ENCODE results near the gene DNHD1.
A peak's percentile ranks its signal among the peaks of the same experiment; 100 is the strongest.

Gene DNHD1

DNA sequence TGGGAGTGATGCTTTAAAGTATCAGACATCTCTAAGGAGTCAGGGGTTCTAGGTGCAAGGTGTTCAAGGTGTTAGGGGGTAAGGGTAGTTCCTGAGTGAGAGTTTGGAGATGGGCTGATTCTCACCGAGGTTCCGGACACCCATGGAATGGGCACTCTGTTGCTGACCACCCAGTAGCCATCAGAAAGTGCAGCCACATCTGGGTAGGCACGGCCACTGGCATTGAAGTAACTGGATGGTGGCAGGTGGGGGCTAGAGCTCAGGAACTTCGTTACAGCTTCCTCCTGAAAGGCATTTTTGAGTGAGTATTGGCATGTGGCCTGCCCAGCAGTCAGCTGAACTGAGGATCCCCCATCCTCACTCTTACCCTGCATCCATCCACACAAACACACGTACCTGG is 118.0 kb downstream of the DNHD1 start:
- ChIA-PET POLR2A (no interaction called here), CTCF (interaction anchor here (1.5 kb wide), 1 partner anchor 69 kb away, joined by 9 read pairs; the partner anchor contains the start of gene MRPL17)
- DNase-seq (ENCODE audit: low read depth, low spot score) = no peak
- TF ChIP-seq, protein P1, sequence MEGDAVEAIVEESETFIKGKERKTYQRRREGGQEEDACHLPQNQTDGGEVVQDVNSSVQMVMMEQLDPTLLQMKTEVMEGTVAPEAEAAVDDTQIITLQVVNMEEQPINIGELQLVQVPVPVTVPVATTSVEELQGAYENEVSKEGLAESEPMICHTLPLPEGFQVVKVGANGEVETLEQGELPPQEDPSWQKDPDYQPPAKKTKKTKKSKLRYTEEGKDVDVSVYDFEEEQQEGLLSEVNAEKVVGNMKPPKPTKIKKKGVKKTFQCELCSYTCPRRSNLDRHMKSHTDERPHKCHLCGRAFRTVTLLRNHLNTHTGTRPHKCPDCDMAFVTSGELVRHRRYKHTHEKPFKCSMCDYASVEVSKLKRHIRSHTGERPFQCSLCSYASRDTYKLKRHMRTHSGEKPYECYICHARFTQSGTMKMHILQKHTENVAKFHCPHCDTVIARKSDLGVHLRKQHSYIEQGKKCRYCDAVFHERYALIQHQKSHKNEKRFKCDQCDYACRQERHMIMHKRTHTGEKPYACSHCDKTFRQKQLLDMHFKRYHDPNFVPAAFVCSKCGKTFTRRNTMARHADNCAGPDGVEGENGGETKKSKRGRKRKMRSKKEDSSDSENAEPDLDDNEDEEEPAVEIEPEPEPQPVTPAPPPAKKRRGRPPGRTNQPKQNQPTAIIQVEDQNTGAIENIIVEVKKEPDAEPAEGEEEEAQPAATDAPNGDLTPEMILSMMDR (IDR thresholded peaks at IDR 0.05; ENCODE audit: insufficient read depth, low read length, missing control alignments) = no peak
- no peak overlapping the region for H3K4me3 ChIP-seq (ENCODE audit: low read depth, low read length)

DNA sequence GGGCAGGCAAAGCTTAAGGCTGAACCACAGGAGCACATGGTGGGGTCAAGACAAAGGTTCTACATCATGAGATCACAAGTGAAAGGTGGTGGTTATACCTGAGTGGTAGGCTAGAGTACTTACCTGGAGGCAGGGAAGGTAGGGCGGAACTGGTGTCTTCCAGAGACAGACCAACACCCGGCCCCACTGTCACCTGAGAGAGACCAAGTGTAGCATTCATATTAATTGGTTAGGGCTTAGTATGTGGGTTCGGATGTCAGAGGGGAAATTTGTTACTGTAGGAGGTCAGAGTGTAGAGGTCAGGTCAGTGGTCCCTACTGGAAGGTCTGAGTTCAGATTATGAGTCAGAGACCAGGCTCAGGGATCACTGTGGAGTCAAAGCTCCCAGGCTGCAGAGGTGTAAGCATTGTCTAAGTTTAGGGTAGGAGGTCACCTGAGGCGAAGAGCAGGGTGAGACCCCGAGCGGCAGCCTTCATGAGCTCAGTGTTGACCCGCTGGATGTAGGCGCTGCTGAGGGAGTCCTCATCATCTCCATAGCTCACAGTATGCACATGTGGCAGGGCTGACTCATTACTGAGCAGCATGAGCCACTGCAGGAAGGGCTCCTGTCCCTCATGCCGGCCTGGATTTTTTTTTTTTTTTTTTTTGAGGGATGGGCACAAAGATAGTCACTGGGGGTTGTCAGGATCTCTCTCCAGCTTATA is 119.0 kb downstream of the DNHD1 start:
- H3K4me3 ChIP-seq (ENCODE audit: low read depth, low read length) = no peak overlapping the region
- POLR2A ChIA-PET = interaction anchor here (0.6 kb wide), 1 partner anchor 8 kb away, joined by 4 read pairs; no protein-coding TSS in a partner anchor
- CTCF ChIA-PET = interaction anchor here (1.1 to 4.0 kb wide), 4 partner anchors 68 to 252 kb away, joined by 3 to 15 read pairs (median 6); partner anchors contain the start of gene MRPL17
- TF ChIP-seq, protein P1 (IDR thresholded peaks at IDR 0.05; ENCODE audit: insufficient read depth, low read length, missing control alignments) = no peak
- no peak for DNase-seq (ENCODE audit: low read depth, low spot score)

DNA sequence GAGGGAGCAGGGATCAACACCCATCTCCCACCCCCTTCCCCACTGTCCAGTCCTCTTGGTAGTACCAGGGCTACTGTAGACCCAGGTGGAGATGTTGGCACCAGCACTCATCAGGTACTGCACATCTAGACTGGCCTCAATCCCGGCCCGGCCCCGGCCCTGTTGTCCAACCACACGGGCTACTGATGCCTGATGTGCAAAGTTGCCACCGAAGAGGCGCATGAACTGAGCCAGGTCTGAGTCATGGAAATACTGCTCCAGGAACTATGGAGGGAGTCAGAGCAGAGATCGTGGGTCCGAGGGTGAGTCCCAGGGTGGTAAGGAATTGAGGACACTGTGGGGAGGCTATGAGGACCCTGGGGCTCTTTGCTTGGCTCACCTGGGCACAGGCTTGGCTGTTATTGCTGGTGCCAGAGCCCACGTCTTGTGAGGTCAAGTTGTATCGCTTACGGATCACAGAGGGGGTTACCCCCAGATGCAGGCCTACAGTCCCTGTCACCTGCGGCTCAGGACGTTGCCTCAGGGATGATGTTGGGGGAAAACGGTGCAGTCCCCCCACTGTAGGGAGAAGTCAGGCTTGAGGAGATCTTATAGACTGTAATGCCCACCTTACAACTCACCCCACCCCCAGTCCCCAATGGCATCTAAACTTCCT is 119.6 kb downstream of the DNHD1 start:
- ChIA-PET CTCF (interaction anchor here (1.1 to 4.0 kb wide), 6 partner anchors 52 to 253 kb away, joined by 3 to 31 read pairs (median 12); partner anchors contain the start of gene MRPL17), POLR2A (interaction anchor here (1.1 kb wide), 1 partner anchor 9 kb away, joined by 3 read pairs; no protein-coding TSS in a partner anchor)
- no peak for DNase-seq (ENCODE audit: low read depth, low spot score)
- H3K4me3 ChIP-seq (ENCODE audit: low read depth, low read length) = no peak overlapping the region
- TF ChIP-seq, protein P1 (IDR thresholded peaks at IDR 0.05; ENCODE audit: insufficient read depth, low read length, missing control alignments) = no peak

DNA sequence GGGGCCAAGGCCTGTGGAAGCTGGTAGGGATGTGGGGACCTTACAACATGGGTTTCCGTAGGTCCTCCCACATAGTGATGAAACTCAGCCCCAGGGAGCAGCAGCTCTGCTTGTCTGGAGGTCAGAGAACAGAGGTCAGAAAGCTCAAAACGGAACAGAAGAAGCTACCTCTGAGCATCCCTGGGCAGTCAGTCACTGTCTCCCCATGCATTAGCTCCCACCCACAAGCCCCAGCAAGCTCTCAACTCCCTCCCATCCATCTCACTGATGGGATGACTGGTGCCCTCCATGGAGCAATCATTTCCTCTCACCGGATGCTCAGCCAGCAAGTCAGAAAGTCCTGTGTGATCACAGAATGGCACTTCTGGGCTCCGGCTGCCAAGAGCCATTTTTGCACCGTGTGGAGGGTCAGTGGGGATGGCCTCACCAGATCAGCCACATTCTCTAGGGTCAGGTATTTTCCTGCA is 120.3 kb downstream of the DNHD1 start:
- CTCF ChIA-PET = interaction anchor here (0.7 to 4.0 kb wide), 9 partner anchors 10 to 112 kb away, joined by 3 to 31 read pairs (median 8); partner anchors contain the start of gene MRPL17
- no peak for DNase-seq (ENCODE audit: low read depth, low spot score)
- H3K4me3 ChIP-seq (ENCODE audit: low read depth, low read length) = peak overlapping the region; percentile 29
- TF ChIP-seq, protein P1 (IDR thresholded peaks at IDR 0.05; ENCODE audit: insufficient read depth, low read length, missing control alignments) = no peak
- POLR2A ChIA-PET = interaction anchor here (1.1 to 1.3 kb wide), 2 partner anchors 10 to 40 kb away, joined by 3 to 4 read pairs; no protein-coding TSS in a partner anchor

DNA sequence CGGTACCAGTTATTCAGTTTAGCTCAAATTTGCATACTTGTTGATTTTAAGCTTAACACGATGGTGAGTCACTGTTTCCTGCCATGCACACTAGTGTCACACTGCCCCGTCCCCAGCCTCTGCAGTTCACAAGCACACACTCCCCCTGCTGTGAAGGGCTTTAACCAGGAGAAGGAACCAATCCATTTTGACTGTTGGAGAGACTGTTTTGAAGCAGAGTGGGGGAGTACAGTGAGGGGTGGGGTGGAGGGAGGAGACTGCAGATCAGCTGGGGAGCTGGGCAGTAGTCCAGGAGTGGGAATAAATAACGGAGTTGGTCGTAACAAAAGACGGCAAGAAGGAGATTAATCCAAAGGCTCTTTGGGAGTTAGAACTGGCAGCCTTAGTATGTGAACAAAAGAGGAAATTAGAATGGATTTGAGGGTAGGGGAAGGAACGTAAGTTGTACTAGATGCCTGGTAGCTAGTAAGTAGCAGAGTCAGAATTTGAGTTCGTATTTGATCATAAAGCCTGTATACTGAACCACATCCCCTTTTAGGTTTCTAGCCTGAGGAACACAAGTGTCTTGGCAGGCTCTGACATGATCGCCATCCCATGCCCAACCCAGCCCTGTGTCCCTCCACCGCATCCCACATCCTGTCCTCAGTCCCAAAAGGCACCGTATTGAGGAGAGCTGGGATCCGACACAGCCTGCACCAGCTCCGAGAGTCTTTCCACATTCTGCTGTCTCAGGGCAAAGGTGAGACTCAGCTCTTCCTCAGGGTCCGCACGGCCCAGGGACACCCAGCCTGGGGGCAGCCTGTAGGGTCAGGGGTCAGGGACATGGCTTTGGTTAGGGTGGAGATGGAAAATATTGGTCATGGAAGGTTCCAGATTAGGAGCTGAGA is 121.3 kb downstream of the DNHD1 start:
- no peak for DNase-seq (ENCODE audit: low read depth, low spot score)
- ChIA-PET POLR2A (interaction anchor here (0.6 to 1.7 kb wide), 9 partner anchors 9 to 137 kb away, joined by 3 to 9 read pairs (median 4); partner anchors contain the start of genes ARFIP2, MRPL17 and TIMM10B), CTCF (interaction anchor here (0.7 to 4.0 kb wide), 20 partner anchors 9 to 239 kb away, joined by 3 to 31 read pairs (median 6); partner anchors contain the start of genes DCHS1 and MRPL17)
- H3K4me3 ChIP-seq (ENCODE audit: low read depth, low read length) = peak overlapping the region; percentile 97
- TF ChIP-seq, protein P1 (IDR thresholded peaks at IDR 0.05; ENCODE audit: insufficient read depth, low read length, missing control alignments) = peak; percentile 10

Data from AG04449 (cell line).